GM12865 (cell line): ENCODE results near the gene SPTLC3.

Experiments used
- DNase-seq: peaks from one replicate; pipeline ENCODE4 v3.0.0; 2010; ENCODE audit warnings: low read depth
- H3K4me3 ChIP-seq: 2 replicates; pipeline ENCODE4 v1.5.1; 2011; ENCODE audit warnings: mild to moderate bottlenecking, low read depth, low read length, control low read depth
- TF ChIP-seq, protein P1 (sequence below): IDR thresholded peaks from 2 replicates; pipeline ENCODE4 v1.5.1; 2011; ENCODE audit warnings: low read length, control low read depth, low read depth, inconsistent platforms; ENCODE audit not compliant: insufficient read depth; ENCODE audit errors: missing control alignments

Gene SPTLC3

DNA sequence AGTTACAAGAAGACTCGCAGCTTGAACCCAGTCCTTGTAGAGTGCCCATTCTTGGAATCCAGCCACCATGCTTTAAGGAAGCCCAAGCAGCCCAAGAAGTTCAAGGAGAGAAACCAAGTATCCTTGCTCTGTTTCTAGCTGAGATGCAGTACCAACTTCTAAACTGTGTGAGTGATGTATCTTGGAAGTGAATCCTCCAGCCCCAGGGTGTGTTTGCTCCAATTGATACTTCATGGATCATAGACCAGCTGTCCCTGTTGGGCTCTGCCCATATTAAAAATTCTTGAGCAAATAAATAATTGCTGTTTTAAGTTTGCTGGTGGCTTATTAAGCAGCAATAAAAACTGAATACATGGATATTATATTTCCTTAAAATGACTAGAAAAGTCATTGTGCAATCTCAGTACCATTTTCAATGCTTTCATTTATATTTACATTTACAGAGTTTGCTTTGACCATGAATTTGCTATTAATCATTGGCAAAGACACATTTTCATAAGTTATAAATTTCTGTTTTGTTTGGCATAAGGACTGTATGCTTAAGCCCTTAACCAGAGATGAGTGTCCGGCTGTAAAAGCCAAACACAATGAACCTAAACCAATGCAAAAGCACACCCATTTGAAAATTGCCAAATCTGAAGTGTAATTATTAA, 9.2 kb downstream of the SPTLC3 start:
- TF ChIP-seq, protein P1, sequence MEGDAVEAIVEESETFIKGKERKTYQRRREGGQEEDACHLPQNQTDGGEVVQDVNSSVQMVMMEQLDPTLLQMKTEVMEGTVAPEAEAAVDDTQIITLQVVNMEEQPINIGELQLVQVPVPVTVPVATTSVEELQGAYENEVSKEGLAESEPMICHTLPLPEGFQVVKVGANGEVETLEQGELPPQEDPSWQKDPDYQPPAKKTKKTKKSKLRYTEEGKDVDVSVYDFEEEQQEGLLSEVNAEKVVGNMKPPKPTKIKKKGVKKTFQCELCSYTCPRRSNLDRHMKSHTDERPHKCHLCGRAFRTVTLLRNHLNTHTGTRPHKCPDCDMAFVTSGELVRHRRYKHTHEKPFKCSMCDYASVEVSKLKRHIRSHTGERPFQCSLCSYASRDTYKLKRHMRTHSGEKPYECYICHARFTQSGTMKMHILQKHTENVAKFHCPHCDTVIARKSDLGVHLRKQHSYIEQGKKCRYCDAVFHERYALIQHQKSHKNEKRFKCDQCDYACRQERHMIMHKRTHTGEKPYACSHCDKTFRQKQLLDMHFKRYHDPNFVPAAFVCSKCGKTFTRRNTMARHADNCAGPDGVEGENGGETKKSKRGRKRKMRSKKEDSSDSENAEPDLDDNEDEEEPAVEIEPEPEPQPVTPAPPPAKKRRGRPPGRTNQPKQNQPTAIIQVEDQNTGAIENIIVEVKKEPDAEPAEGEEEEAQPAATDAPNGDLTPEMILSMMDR = no peak
- no peak overlapping the region for H3K4me3 ChIP-seq
- DNase-seq = no peak

DNA sequence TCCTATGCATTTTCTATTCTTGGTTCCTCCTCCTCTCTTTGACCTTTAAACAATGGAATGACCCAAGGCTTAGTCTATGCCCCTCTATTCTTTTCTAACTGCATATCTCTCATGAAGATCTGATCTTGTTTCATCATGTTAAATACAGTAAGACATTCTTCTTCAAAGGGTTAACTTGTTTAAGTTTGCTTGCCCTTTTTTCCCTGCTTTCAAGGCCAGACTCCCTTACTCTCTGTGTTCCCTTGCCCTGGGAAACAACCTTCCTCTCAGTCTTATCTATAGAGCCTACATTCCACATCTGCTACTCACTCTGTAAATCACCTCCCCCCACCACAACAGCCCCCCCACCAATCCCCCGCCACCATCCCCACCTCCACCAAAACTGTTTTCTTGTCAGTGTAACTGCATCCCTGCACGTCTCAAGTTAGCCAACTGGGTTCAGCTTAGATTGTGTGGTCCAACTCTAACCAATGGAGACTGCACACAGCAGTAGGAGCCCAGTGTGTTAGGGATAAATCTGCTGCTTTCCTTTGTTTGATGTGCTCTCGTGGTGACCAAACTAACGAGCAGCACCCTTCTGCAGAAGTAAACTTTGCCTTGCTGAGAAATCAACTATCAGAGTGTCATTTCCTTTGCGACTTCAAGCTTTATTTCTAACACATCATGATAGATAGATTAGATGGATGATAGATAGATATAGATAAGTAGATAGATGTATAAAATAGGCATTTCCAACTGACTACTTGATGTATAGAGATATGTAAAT, 12.6 kb downstream of the SPTLC3 start:
- no peak for DNase-seq
- TF ChIP-seq, protein P1 = no peak
- no peak overlapping the region for H3K4me3 ChIP-seq

DNA sequence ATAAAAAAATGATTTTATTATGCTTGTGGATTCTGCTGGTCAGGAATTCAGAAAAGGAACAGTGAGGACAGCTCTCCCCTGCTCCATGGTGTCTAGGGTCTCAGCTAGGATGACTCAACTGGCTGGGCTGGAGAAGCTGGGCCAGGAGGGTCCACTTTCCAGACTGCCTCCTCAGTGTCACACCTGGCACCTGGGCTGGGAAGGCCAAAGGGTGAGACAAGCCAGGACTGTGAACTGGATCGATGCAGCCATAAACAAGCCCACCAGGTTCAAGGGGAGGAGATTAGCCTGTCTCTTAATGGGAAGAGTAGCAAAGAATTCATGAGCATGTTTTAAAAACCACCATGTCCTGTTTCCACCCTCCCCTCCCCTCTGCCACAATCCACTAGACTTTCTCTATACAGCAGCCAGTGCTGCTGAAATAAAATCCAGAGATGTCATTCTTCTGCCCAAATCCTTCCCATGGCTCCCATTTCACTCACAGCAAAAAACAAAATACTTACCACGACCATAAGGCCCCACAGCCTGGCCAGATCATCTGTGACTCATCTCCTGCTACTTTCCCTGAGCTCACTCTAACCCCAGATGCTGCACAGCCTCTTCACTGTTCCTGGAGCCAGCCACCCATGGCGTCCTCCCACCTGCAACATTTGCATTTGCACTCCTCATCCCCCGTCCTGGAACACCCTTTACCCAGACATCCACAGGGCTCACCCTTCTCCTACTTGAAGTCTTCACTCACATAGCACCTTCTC, 13.8 kb downstream of the SPTLC3 start:
- DNase-seq = no peak
- H3K4me3 ChIP-seq = no peak overlapping the region
- TF ChIP-seq, protein P1 = no peak

DNA sequence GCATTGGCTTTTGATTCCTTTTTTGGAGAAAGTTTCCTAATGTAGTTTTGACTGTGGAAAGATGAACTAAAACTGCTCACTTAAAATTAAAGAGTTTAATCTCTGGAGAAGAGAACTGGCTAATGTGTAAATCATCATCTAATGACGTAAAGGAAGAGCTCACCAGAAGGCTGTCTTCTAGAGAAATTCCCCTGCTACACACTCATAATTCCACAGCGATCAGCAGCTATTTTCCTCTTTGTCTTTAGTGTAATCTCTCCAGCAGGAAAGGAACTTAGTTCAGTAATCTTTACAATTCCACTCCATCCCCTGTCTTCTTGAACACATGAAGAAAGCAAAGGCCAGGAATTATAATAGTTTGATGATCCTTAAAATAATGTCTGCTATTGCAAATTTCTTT, 15.8 kb downstream of the SPTLC3 start:
- TF ChIP-seq, protein P1 = no peak
- no peak for DNase-seq
- H3K4me3 ChIP-seq = no peak overlapping the region

DNA sequence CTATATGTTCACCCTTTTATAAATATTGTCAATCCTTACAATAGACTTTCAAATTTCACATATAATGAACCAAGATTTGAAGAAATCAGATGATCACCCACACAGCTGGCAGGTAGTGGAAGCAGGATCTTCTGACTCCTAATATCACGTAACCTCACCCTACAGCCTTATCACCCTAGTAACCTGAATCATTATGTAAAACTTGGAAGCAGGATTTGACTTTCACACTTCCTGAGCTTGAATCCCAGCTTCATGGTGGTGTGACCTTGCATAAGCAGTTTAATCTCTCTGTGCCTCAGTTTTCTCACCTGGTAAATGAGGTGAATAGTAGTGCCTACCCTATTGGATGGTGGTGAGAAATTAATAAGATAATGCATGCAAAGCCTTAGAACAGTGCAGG, 16.4 kb downstream of the SPTLC3 start:
- no peak overlapping the region for H3K4me3 ChIP-seq
- TF ChIP-seq, protein P1 = no peak
- DNase-seq = no peak

DNA sequence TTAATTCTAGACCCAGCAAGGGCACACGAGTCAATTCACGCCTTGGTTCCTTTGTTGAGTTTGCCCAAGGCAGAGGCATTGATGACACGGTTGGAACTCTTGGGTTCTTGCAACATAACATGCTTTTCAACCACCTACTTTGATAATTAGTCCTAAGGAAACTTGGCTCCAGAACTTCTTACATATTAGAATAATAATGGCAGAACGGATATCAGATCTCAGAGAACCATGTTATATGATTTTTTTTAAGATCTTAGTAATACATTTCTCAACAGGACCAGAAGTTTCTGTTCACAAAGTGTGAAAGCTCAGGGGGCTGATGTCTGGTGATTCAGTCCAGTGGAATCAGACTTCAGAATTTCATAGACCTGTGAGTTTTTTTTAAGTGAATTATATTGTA, 19.2 kb downstream of the SPTLC3 start:
- TF ChIP-seq, protein P1 = no peak
- H3K4me3 ChIP-seq = no peak overlapping the region

More for the DNA sequence above, 19.2 kb downstream of the SPTLC3 start:
- no peak for DNase-seq
